HG03432 (cell line): ENCODE results near the gene LMNTD2.

Source experiments
- ATAC-seq: cut with Tn5 transposase; IDR thresholded peaks from one replicate; pipeline ENCODE4 v1.9.1; 2021; ENCODE audit warnings: mild to moderate bottlenecking, moderate library complexity; ENCODE audit not compliant: unreplicated experiment

LMNTD2 gene, protein sequence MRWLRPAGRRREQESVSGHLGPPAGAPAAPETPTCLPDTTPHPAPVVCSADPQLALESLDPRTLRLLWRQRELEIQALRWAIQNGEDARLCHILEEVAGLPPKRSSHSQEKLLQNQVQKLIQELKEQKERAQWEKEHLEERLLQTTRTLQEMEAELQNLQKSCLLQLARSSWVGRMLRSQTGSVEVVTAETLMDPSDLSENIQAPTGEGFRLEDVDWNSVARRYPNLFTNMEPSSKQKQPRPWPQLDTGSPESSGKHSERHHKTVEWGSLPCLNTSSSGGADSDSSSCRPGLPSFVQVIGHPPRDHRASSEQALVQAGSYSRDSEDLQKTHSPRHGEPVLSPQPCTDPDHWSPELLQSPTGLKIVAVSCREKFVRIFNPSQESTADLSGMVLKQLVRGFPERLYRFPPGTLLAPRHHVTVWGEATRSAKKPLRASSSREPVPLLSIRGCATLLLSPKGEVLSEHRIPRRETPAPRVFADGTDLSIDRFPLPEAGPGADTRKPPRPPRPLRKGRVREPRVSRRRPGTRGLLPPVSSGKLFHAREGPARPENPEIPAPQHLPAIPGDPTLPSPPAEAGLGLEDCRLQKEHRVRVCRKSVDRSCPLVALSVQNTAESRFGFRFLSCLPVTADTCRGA

DNA sequence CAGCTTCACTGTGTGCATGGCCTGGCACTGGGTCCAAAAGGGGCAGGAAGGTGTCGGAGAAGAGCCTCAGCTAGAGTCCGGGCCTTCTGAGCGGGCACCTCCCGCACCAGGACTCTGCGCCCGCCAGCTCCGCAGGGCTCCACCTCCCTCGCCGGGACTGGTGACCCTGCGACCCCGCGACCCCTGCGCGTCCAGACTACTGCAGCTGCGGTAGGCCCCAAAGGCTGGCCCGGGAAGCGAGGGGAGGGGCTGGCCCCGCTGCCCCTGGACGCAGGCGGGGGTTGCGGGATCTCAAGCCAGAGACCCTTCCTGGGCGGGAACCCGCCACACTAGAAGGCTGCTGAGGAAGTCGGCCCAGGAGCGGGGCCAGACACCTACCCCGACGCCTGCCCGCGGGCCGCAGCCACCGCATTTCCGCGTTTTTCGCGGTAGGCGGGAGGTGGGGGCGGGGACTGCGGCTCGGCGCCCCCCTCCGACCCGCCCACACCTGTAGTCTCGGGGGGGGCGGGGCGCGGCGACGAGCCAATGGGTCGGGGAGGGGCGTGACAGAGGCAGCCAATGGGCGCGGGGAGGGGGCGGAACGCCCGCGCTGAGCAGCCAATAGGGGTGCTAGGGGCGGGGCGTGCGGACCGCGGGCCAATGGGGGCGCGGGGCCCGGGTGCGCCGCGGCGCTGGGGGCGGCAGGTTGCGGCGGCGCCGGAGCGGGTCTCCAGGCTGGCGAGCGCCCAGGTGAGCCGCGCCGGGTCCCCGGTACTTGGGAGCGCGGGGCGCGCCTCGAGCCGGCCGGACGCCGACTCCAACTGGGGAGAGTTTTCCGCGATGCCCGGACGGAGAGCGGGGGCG, at the start of gene LMNTD2, which contains the start of gene RASSF7:
LMNTD2 (minus strand) TSS at position 434 of the 843 bp plus-strand sequence; CDS start at position 412, 22 bp downstream.
RASSF7 (plus strand) TSS at position 666 of the 843 bp plus-strand sequence. CDS start 799 bp downstream, outside the sequence.
- ATAC-seq: peak; percentile 71

DNA sequence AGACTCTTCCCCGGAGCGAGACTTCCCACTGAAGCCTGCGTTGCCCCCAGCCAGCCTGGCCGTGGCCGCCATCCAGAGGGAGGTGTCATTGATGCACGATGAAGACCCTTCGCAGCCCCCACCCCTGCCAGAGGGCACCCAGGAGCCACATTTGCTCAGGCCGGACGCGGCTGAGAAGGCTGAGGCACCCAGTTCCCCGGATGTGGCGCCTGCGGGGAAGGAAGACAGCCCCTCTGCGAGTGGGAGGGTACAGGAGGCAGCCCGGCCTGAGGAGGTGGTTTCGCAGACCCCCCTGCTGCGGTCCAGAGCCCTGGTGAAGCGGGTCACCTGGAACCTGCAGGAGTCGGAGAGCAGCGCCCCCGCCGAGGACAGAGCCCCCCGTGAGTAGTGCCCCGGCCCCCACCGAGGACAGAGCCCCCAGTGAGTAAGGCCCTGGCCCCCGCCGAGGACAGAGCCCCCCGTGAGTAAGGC, 48.8 kb upstream of the LMNTD2 start:
- no peak for ATAC-seq

DNA sequence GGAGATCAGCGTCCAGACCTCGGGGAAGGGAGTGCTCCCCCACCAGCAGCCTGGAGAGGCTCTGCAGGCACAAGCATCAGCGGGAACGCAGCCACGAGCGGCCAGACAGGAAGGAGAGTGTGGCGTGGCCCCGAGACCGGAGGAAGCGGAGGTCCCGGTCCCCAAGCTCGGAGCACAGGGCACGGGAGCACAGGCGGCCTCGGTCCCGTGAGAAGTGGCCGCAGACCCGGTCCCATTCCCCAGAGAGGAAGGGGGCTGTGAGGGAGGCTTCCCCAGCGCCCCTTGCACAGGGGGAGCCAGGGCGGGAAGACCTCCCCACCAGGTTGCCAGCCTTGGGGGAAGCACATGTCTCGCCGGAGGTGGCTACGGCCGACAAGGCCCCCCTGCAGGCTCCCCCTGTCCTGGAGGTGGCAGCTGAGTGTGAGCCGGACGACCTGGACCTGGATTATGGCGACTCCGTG, 48.3 kb upstream of the LMNTD2 start:
- ATAC-seq: no peak

DNA sequence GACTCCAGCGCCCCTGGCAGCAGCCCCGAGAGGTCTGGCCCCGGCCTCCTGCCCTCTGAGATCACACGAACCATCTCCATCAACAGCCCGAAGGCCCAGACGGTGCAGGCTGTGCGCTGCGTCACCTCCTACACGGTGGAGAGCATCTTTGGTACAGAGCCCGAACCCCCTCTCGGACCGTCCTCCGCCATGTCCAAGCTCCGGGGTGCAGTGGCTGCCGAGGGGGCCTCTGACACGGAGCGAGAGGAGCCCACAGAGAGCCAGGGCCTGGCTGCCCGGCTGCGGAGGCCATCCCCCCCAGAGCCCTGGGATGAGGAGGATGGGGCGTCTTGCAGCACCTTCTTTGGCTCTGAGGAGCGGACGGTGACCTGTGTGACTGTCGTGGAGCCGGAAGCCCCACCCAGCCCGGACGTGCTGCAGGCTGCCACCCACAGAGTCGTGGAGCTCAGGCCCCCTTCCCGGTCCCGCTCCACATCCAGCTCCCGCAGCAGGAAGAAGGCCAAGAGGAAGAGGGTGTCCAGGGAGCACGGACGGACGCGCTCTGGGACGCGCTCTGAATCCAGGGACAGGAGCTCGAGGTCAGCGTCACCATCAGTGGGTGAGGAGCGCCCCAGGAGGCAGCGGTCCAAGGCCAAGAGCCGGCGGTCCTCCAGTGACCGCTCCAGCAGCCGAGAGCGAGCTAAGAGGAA, 47.6 kb upstream of the LMNTD2 start:
- ATAC-seq: no peak

DNA sequence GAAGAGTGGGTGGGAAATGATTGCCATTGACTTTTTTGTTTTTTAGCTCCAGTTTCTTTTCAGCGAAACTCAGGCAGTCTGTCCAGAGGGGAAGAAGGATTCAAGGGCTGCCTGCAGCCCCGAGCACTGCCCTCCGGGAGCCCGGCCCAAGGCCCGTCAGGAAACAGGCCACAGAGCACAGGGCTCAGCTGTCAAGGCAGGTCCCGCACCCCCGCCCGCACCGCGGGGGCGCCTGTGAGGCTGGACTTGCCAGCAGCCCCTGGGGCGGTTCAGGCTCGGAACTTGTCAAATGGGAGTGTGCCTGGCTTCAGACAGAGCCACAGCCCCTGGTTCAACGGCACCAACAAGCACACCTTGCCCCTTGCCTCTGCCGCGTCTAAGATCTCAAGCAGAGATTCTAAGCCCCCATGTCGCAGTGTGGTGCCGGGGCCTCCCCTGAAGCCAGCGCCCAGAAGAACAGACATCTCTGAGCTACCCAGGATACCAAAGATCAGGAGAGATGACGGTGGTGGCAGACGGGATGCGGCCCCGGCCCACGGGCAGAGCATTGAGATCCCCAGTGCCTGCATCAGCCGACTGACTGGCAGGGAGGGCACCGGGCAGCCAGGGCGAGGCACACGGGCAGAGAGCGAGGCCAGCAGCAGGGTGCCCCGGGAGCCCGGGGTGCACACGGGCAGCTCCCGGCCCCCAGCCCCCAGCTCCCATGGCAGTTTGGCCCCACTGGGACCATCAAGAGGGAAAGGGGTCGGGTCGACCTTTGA, 46.7 kb upstream of the LMNTD2 start:
- no peak for ATAC-seq

DNA sequence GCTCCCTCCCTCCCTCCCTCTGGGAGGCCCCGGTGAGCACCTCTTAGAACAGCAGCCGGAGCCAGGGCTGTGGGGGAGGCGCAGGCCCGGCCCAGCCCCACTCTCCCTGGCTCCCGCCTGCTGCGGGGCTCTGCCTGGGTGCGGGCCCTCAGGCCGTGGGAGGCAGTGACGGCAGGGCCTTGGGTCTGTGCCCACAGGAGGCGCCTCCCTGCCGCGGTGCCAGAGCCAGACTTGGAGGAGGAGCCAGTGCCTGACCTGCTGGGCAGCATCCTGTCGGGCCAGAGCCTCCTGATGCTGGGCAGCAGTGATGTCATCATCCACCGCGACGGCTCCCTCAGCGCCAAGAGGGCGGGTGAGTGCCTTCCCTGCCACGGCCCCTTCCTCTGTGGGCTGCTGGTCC, 45.7 kb upstream of the LMNTD2 start:
- no peak for ATAC-seq

DNA sequence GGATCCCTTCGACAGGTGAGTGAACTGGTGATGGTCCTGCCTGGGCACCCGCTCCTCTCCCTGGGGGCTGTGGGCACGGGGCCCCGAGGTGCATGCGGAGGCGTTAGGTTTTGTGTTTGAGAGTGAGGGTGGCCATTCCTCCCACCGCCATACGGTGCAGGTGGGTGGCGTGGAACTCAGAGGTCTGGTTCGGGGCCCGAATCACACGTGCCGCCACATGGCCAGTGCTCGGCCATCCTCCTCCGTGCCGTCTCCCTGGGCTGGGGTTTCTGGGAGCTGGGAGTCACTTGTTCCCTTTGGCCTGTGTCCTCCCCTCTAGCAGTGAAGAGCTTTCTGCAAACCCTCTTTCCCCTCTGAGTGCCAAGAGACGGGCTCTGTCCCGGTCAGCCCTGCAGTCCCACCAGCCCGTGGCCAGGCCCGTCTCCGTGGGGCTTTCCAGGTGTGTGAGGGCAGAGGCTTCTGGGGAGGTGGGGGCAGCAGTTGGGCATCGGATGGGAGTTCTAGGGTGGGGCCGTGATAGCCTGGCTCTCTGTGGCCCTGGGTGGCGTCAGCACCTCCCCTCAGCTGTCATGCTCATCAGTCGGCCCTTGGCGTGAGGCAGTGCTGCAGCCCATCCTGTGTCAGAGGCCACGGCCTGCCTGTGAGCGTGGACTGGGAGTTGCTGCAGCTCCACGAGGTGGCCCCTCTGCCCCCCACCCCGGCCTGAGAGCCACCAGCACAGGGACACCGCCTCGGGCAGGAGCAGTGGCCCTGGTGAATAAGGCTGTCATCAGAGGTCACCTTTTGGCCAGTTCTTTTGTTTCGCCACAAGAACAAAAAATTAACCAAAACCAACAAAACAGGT, 45.0 kb upstream of the LMNTD2 start:
- ATAC-seq: no peak

DNA sequence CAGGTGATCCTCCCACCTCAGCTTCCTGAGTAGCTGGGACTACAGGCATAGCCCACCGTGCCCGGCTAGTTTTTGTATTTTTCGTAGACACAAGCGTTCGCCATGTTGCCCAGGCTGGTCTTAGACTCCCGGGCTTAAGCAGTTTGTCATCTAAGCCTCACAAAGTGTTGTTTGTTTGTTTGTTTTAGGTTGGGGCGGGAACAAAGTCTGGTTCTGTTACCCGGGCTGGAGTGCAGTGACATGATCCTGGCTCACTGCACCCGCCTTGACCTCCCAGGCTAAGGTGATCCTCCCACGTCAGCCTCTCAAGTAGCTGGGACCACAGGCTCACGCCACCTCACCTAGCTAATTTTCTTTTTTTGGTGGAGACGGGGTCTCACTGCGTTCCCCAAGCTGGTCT, 42.6 kb upstream of the LMNTD2 start:
- ATAC-seq: no peak

DNA sequence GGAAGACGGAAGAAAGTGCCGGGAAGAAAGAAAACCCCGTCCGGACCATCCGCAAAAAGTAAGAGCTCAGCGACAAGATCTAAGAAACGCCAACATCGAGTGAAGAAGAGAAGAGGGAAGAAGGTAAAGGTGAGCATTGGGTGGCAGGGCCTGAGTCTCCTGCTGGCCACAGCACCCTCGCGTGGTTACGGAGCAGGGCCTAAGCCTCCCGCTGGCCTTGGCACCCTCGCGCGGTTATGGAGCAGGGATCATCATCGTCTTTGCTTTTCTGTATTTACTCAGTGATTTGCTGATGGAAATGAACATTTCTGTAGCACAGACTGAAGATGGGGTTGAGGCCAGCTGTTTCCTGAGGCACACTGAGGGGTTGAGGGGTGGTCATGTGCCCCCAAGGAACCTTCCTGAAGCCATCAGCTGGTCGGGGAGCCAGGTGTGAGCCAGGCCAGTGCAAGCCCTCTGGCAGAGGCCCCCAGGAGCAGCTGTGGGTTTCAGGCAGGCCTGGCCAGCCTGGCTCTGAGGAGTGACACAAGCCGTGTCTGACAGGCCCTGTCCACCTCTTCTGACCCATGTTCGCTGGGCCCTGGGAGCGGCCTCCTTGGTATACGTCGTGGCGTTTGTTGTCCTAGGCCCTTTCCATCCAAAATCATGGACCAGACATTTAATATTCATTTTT, 41.2 kb upstream of the LMNTD2 start:
- ATAC-seq: no peak

DNA sequence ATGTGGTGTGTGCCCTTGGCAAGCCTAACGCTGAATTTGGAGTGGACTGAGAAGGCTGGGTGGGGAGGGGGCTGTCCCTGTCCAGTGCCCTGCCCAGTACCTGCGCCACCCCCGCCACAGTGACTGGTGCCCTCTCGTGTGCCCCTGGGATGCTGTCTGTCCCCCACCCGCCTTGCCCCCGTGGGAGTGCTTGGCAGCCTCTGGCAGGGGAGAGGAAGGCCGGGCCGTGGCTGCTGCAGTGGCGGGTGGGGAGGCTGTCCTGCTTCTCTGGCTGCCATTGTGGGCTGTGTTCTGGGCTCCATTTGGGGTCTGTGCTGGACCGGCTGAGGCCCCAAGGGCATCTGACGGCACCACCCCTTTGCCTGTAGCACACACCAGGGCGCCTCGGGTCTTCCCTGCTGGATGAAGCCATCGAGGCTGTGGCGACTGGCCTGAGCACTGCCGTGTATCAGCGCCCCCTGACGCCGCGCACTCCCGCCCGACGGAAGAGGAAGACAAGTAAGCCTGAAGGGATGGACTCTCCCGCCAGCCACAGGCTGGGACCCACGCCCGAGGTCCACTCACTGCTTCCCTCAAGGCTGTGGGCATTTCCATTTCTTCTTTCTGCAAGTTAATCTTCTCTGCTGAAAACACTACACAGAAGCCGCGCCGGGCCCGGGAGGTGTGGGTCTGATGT, 37.6 kb upstream of the LMNTD2 start:
- no peak for ATAC-seq

DNA sequence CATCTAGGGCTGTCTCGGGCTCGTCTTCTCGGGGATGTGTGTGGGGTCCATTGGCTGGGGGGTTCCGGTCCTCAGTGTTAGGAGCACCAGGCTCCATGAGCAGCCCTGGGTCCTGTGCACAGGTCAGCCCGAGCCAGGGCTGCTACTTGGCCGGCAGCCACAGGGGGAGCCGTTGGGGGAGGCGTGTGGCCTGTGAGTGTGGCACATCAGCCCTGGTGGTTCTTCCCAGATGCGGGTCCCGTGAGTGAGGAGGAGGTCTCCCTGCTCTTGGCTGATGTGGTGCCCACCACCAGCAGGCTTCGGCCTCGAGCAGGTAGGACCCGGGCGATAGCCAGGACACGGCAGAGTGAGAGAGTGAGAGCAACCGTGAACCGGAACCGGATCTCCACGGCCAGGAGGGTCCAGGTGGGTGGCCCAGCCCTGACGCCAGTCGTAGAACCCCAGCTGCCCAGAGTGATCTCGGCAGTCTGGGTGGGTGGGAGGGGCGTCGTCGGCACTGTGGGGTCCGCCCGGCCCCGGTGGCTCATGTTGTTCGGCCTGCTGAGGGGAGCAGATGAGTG, 36.7 kb upstream of the LMNTD2 start:
- no peak for ATAC-seq

DNA sequence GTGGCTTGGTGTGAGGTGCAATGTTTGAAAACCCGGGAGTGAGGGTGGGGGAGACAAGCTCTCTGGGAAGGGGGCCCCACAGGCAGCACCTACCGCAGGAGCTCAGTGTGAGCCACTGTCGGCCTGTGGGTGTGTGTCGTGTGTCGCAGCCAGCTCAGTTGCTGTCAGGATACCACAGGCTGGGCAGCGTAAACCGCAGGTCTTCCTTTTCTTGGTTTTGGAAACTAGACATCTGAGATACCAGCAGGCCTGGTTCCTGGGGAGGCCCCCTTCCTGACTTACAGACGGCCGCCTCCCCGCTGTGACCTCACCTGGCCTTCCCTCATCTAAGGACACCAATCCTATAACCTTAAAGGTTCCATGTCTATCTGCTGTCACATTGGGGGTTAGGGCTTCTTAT, 35.8 kb upstream of the LMNTD2 start:
- ATAC-seq: no peak

DNA sequence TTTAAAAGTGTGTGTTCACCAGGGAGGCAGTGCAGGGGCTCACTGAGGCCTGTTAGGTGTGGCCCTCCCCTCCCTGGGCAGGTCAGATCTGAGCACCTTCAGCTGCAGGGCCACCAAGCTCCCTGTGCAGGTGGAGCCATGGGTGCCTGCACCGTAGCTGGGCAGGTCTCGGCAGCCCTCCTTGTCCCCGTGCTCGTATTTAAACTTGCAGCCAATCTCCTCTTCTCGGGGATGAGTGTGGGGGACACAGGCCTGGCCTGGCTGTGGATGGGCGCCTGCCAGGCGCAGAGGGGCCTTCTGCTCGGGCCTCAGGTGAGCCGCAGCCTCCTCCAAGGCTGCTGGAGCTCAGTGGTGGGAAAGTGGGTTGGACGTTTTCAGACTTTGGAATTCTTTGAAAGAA, 34.9 kb upstream of the LMNTD2 start:
- ATAC-seq: no peak

DNA sequence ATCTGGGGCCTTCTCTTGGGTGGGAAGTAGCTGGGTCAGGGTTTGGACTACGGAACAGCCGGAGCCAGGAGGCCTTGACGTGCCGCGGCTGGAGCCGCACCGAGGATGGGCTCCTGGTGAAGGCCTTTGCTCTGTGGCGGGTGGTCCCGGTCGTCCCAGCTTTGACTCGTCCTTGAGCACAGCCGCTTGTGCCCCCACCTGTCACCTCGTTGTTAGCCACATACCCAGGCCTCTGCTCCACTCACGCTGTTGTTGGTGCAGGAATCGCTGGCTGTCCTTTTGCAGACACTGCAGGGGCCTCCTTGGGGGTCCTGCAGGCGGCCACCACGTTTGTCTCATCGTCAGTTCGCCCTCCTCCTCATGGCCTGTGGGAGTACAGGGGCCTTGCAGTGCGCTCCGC, 32.8 kb upstream of the LMNTD2 start:
- ATAC-seq: no peak

DNA sequence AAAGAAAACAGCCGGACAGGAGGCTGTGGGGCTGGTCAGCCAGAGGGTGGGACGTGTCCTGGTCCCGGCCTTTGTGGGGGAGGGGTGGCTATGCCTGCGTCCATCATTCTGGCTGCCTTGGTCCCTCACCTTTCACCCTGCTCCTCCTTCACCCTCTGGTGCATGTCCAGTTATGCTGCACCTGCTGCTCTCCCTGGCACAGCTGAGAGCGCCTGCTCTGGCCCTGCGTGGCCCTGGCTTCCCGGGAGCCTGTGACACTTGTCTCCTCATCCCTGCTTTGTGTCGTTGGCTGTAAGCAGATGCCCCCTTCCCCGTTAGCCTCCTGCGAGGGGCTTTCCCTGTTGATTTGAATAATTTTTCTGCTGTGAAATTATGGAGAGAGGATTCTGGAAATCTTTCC, 32.4 kb upstream of the LMNTD2 start:
- no peak for ATAC-seq

DNA sequence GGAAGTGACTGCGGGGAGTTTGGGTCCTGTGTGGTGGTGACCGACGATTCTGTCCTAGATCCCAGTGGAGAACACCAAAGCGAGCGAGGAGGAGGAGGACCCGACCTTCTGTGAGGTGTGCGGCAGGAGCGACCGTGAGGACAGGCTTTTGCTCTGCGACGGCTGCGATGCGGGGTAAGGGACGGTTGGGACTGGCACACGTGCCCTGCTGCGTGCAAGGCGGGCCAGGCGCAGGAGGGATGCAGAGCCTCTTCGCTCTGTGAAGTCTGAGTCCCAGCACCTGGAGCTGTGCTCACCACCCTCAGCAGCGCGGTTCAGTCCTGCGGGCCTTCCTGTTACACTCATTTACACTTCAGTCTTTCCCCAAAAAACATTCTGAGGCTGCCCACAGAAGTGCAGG, 32.0 kb upstream of the LMNTD2 start:
- ATAC-seq: no peak

DNA sequence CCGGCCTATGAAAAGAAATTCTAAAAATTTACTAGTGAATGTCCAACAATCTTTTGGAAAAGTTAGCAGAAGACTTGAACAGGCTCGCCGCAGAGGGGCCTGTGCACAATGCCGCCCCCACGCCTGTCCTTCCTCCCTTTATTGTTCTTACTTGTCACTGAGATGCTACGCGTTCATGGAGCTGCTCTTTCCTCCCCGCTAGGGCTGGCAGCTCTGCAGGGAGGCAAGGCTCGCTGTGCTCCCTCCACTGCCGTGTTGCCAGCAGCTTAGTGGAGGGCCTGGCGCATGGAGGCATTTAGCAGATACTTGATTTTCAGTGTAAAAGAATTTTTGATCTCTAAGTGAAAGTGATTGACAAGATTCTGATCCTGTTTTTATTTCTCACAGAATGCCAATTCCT, 30.5 kb upstream of the LMNTD2 start:
- no peak for ATAC-seq

DNA sequence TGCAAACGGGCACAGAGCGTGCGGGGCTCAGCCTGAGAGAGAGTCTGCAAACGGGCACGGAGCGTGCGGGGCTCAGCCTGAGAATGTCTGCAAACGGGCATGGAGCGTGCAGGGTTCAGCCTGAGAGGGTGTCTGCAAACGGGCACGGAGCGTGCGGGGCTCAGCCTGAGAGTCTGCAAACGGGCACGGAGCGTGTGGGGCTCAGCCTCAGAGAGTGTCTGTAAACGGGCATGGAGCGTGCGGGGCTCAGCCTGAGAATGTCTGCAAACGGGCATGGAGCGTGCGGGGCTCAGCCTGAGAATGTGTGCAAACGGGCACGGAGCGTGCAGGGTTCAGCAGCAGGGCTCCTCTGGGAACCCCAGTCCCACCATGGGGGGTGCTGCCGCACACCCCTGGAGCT, 29.3 kb upstream of the LMNTD2 start:
- ATAC-seq: no peak
